D721Med (cell line): ENCODE measurements around the gene FOXP1.
"Not testable (repeated sequence)": the region's sequence is repeated elsewhere in the genome, so short reads cannot be mapped to it uniquely, and the experiment has no call there.

ENCODE experiments used
- DNase-seq: peaks from one replicate; pipeline ENCODE4 v3.0.0; 2011; ENCODE audit warnings: low spot score; ENCODE audit not compliant: insufficient read length
- FAIRE-seq: peaks from 2 replicates; lab custom pipeline; 2011; peaks lifted over from hg19 to GRCh38; lab: Jason Lieb, UNC
- TF ChIP-seq, protein P1 (sequence below): IDR thresholded peaks from 2 replicates; pipeline ENCODE4 v1.5.1; 2012; ENCODE audit warnings: mild to moderate bottlenecking, control low read depth; ENCODE audit not compliant: insufficient read depth; ENCODE audit errors: missing control alignments

FOXP1 gene

DNA sequence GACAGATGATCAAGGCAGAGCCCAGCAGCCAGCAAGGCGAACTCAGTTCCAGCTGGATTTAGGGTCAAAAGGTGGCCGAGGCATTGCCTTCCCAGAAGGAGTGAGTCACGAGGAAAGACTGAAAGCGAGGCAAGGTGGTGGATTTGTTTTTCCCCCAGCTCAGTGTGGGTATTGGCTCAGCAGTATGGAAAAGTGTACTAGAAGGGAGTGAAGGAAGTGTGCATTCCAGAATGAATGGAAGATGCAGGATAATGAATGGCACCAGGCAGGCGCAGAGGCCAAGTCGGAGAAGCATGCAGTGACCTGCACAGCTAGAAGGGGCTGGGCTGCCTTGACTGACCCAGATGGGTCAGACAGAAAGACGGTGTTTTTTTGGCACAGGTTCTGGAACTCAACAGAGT is 46.3 kb downstream of the FOXP1 start:
- no peak for DNase-seq
- TF ChIP-seq, protein P1, sequence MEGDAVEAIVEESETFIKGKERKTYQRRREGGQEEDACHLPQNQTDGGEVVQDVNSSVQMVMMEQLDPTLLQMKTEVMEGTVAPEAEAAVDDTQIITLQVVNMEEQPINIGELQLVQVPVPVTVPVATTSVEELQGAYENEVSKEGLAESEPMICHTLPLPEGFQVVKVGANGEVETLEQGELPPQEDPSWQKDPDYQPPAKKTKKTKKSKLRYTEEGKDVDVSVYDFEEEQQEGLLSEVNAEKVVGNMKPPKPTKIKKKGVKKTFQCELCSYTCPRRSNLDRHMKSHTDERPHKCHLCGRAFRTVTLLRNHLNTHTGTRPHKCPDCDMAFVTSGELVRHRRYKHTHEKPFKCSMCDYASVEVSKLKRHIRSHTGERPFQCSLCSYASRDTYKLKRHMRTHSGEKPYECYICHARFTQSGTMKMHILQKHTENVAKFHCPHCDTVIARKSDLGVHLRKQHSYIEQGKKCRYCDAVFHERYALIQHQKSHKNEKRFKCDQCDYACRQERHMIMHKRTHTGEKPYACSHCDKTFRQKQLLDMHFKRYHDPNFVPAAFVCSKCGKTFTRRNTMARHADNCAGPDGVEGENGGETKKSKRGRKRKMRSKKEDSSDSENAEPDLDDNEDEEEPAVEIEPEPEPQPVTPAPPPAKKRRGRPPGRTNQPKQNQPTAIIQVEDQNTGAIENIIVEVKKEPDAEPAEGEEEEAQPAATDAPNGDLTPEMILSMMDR, result no peak
- no peak for FAIRE-seq

GRCh38 chr3:71536376-71536965 is 47.1 kb downstream of the FOXP1 start:
- FAIRE-seq (no peak), DNase-seq (no peak)
- TF ChIP-seq, protein P1, result no peak

DNA sequence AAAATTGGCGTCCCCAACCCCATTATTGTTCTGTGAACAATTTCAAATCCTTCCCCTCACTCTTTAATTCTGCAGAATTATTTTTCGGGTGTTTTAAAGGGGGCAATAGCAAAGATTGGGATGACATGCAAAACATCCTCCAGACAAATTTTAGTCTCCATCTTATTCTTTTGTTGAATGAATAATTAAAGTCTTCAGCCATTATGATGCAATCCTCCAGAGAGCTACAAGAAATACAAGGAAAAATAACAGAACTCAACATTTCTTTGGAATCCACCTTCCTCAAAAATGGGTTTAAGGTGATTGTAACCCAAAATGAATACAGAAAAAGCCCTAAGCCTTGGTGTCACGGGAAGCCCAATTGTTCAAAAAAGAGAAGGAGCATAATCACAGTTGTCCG is 49.9 kb downstream of the FOXP1 start:
- DNase-seq (no peak), FAIRE-seq (no peak)
- TF ChIP-seq, protein P1, result no peak

DNA sequence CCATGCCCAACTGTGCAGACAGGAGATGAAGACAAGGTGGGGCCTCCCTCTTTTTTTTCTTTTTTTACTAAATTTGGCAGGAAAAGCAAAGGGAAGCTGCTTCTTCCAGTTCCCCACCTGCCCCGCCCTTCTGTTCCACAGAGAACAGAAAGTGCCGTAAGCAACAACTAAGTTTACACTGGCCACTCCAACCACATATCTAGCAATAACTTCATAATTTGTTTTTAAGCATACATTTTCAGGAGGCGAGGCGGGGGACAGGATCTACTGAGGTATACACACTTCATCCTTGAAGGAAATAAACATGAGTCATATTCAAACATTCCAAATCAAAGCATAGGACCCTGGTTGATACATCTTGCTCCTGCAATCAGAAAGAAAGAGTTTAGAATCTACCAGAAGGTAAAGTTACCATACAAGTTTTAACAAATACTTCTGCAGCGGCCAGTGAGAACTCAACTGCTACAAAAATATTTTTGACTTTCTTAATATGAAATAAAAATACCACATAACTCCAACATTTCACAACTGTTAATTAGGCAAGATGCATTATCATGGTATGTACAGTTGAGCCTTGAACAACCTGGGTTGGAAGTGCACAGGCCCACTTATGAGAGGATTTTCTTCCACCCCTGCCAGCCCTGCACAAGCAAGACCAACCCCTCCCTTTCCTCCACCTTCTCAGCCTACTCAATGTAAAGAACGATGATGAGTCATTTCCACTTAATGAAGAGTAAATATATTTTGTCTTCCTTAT is 50.7 kb downstream of the FOXP1 start:
- DNase-seq, result no peak
- no peak for FAIRE-seq
- TF ChIP-seq, protein P1, result no peak

DNA sequence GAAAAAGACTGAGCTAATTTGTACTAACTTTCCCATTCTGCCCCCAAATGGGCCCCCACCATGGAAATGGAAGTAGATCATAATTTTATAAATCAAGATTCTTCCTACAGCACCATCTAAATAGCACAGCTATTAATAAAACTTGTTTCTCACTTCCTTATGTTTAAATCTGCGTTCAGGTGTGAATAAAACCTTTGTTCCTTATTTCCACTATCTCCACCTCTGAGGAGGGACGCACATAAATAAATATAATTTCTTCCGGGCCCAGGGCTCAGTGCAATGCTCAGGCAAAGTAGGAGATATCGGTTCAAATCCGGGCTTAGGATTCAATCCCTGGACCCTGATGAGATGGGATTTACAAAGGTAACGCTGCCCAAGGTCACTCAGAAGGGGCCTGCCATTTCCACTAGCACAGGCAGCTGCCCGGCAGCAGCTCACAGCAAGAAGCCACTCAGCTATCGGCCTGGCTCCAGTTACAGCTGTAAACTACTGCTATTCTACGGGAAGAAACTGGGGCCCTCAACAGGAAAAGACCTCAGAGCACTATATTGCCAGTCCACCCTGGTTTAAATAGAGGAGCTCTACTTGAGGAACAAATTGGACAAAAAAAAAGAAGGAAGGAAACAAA is 52.5 kb downstream of the FOXP1 start:
- DNase-seq (no peak), FAIRE-seq (no peak)
- TF ChIP-seq, protein P1, result no peak

GRCh38 chr3:71528816-71529215 is 54.7 kb downstream of the FOXP1 start:
- TF ChIP-seq, protein P1, result no peak
- DNase-seq, result no peak
- FAIRE-seq, result no peak

DNA sequence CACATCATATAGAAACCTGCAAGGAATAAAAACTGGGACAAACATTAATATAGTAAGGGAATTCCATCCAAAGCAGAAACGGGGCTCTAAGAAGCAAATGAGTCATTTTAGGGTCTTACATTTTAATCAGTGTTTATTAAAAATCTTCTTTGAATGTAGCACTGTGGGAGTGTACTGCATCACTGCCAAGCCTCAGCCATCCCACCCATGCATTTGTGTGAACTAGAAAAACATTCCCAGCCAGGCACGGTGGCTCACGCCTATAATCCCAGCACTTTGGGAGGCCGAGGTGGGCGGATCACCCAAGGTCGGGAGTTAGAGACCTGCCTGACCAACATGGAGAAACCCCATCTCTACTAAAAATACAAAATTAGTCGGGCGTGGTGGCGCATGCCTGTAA is 57.1 kb downstream of the FOXP1 start:
- not testable (repeated sequence) for DNase-seq, FAIRE-seq
